Measurements from ENCODE around the gene CNOT4.

GRCh38 chr7:135381369-135381768 lies 128.5 kb downstream of the CNOT4 start:
- TF ChIP-seq TAF1 (IDR thresholded peaks at IDR 0.05; ENCODE audit: low read depth) (no peak), FOXM1 (IDR thresholded peaks at IDR 0.05; ENCODE audit: borderline replicate concordance, low read depth) (no peak), EP300 (IDR thresholded peaks at IDR 0.05; ENCODE audit: borderline replicate concordance) (no peak), MAX (IDR thresholded peaks at IDR 0.05) (no peak), YY1 (IDR thresholded peaks at IDR 0.05; ENCODE audit: low read depth) (no peak), CREB1 (IDR thresholded peaks at IDR 0.05; ENCODE audit: low read depth) (no peak), RAD21 (IDR thresholded peaks at IDR 0.05; ENCODE audit: low read depth) (no peak), EGR1 (IDR thresholded peaks at IDR 0.05) (no peak), ZBTB7A (IDR thresholded peaks at IDR 0.05; ENCODE audit: low read depth) (no peak), CEBPB (IDR thresholded peaks at IDR 0.05) (no peak)
- TF ChIP-seq, protein P1, sequence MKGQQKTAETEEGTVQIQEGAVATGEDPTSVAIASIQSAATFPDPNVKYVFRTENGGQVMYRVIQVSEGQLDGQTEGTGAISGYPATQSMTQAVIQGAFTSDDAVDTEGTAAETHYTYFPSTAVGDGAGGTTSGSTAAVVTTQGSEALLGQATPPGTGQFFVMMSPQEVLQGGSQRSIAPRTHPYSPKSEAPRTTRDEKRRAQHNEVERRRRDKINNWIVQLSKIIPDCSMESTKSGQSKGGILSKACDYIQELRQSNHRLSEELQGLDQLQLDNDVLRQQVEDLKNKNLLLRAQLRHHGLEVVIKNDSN (IDR thresholded peaks at IDR 0.05) = no peak
- TF ChIP-seq, protein P2, sequence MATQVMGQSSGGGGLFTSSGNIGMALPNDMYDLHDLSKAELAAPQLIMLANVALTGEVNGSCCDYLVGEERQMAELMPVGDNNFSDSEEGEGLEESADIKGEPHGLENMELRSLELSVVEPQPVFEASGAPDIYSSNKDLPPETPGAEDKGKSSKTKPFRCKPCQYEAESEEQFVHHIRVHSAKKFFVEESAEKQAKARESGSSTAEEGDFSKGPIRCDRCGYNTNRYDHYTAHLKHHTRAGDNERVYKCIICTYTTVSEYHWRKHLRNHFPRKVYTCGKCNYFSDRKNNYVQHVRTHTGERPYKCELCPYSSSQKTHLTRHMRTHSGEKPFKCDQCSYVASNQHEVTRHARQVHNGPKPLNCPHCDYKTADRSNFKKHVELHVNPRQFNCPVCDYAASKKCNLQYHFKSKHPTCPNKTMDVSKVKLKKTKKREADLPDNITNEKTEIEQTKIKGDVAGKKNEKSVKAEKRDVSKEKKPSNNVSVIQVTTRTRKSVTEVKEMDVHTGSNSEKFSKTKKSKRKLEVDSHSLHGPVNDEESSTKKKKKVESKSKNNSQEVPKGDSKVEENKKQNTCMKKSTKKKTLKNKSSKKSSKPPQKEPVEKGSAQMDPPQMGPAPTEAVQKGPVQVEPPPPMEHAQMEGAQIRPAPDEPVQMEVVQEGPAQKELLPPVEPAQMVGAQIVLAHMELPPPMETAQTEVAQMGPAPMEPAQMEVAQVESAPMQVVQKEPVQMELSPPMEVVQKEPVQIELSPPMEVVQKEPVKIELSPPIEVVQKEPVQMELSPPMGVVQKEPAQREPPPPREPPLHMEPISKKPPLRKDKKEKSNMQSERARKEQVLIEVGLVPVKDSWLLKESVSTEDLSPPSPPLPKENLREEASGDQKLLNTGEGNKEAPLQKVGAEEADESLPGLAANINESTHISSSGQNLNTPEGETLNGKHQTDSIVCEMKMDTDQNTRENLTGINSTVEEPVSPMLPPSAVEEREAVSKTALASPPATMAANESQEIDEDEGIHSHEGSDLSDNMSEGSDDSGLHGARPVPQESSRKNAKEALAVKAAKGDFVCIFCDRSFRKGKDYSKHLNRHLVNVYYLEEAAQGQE (IDR thresholded peaks at IDR 0.05; ENCODE audit: low read depth) = no peak
